ENCODE results near the gene CROCC.

DNA sequence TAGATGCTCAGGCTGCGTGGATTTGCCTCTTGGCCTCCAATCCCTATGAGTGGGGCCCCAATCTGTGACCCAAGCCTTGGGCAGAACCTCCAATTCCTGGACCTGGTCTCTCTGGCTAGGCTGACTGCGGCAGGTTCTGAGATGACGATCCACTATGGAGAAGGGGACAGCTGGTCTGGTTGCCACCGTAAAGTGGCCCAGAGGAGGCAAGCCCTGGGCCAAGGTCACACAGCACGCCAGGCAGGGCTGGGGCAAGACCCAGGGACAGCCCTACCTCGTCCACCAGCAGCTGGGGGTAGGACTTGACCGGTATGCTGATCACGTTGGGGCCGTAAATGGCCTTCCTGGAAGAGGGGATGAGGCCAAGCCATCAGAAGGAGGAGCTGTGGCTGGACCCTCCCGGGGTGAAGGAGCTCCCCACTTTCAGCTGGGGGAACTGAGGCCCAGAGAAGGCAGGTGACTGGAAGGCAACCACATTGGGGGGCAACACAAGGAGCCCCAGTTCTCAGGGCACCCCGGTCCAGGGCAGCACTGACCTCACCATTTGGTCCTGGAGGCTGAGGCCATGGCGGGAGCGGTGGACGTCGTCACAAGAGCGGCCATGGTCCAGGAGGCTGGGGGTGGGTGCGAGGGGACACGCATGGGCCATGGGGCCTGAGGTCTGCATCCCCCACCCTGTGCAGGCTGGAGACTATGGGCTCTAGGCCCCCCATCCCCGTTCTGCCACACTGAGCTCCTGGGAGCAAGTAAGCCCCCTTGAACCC, 80.2 kb downstream of the CROCC start:
- TF ChIP-seq JUN (IDR thresholded peaks at IDR 0.05): no peak
- TF ChIP-seq, protein P1, sequence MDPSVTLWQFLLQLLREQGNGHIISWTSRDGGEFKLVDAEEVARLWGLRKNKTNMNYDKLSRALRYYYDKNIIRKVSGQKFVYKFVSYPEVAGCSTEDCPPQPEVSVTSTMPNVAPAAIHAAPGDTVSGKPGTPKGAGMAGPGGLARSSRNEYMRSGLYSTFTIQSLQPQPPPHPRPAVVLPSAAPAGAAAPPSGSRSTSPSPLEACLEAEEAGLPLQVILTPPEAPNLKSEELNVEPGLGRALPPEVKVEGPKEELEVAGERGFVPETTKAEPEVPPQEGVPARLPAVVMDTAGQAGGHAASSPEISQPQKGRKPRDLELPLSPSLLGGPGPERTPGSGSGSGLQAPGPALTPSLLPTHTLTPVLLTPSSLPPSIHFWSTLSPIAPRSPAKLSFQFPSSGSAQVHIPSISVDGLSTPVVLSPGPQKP (IDR thresholded peaks at IDR 0.05; ENCODE audit: low read depth, low read length): no peak
- no peak for TF ChIP-seq RNF2 (IDR thresholded peaks at IDR 0.05; ENCODE audit: borderline replicate concordance, low read depth)
